BLaER1 treated with 17β-estradiol and CSF1 and Interleukin-3, amounts not matched to agents 10 nM and 100 nM (cell line): Measurements from ENCODE around the gene PTCD1.
A peak's percentile ranks its signal among the peaks of the same experiment; 100 is the strongest.

Source experiments
- H3K27ac ChIP-seq, 11 experiments: shearing (Covaris generic); formaldehyde crosslinking; 2 replicates each; pipeline ENCODE4 v1.8.1; 2022
- H3K27me3 ChIP-seq, 11 experiments: shearing (Covaris generic); formaldehyde crosslinking; 2 replicates each; pipeline ENCODE4 v1.8.1; 2022
- H3K36me3 ChIP-seq, 11 experiments: shearing (Covaris generic); formaldehyde crosslinking; 2 replicates each; pipeline ENCODE4 v1.8.1; 2022
- H3K4me1 ChIP-seq, 10 experiments: shearing (Covaris generic); formaldehyde crosslinking; 2 replicates each; pipeline ENCODE4 v1.8.1; 2022
- H3K4me2 ChIP-seq, 11 experiments: shearing (Covaris generic); formaldehyde crosslinking; 2 replicates each; pipeline ENCODE4 v1.8.1; 2022
- H3K4me3 ChIP-seq, 10 experiments: shearing (Covaris generic); formaldehyde crosslinking; 2 replicates each; pipeline ENCODE4 v1.8.1; 2022
- H3K9ac ChIP-seq, 11 experiments: shearing (Covaris generic); formaldehyde crosslinking; 2 replicates each; pipeline ENCODE4 v1.8.1; 2022
- H3K9me3 ChIP-seq, 11 experiments: shearing (Covaris generic); formaldehyde crosslinking; replicated peaks in 1 of 11; 2 replicates each; pipeline ENCODE4 v1.8.1; 2022
- H4K20me1 ChIP-seq, 11 experiments: shearing (Covaris generic); formaldehyde crosslinking; 2 replicates each; pipeline ENCODE4 v1.8.1; 2022
- Cebpa-rat ChIP-seq, 11 experiments: shearing (Covaris generic); IDR thresholded peaks; 2 replicates each; pipeline ENCODE4 v1.8.1; 2022

PTCD1 gene

GRCh38 chr7:99379043-99379577 lies 59.5 kb downstream of the PTCD1 start:
- H3K27me3 ChIP-seq, result no peaks in the 10 kb centered on the region
- H3K36me3 ChIP-seq, result peaks cover 31 to 62% (median 55%) of the 10 kb centered on the region in 11 experiments; a peak in 21 of 22 replicates
- H3K4me2 ChIP-seq, result peak overlapping the region; percentile 81 to 100 (median 97)
- peak overlapping the region; percentile 81 to 96 (median 94) for H3K27ac ChIP-seq
- H3K4me3 ChIP-seq, result peak overlapping the region in 9 of 10 experiments; percentile 49 to 79 (median 60); a peak in 16 of 20 replicates
- peaks cover 51 to 87% (median 67%) of the 10 kb centered on the region in 11 experiments for H4K20me1 ChIP-seq
- H3K9me3 ChIP-seq, result no peaks in the 10 kb centered on the region
- peak overlapping the region; percentile 77 to 91 (median 85) for H3K9ac ChIP-seq
- TF ChIP-seq Cebpa-rat (IDR thresholded peaks at IDR 0.05), result peak in 5 of 11 experiments; percentile 26 to 59 (median 36); a peak in 3 of 22 replicates
- peaks cover 49 to 83% (median 77%) of the 10 kb centered on the region in 10 experiments for H3K4me1 ChIP-seq

GRCh38 chr7:99375070-99375807 lies 63.4 kb downstream of the PTCD1 start:
- no peaks in the 10 kb centered on the region for H3K9me3 ChIP-seq
- H3K4me1 ChIP-seq, result peaks cover 37 to 63% (median 53%) of the 10 kb centered on the region in 10 experiments
- no peaks in the 10 kb centered on the region for H3K27me3 ChIP-seq
- peak overlapping the region; percentile 78 to 95 (median 90) for H3K27ac ChIP-seq
- H3K9ac ChIP-seq, result peak overlapping the region; percentile 86 to 91 (median 88)
- peak overlapping the region; percentile 68 to 88 (median 82) for H3K4me3 ChIP-seq
- H3K4me2 ChIP-seq, result peak overlapping the region; percentile 71 to 100 (median 93)
- no peak for TF ChIP-seq Cebpa-rat (IDR thresholded peaks at IDR 0.05)
- peaks cover 21 to 27% (median 25%) of the 10 kb centered on the region in 11 experiments; a peak in 21 of 22 replicates for H3K36me3 ChIP-seq
- peaks cover 26 to 50% (median 29%) of the 10 kb centered on the region in 11 experiments; a peak in 21 of 22 replicates for H4K20me1 ChIP-seq

GRCh38 chr7:99374111-99375064 lies 64.2 kb downstream of the PTCD1 start, which contains the start of gene ARPC1B:
ARPC1B (plus strand) TSS chr7:99374730; CDS start chr7:99385715, 10,985 bp downstream.
- H3K9ac ChIP-seq, result peak within 1 kb of the TSS; percentile 86 to 91 (median 88)
- H4K20me1 ChIP-seq, result peaks cover 23 to 44% (median 29%) of the 10 kb centered on the region in 11 experiments; a peak in 21 of 22 replicates
- no peaks in the 10 kb centered on the region for H3K9me3 ChIP-seq
- H3K27ac ChIP-seq, result peak within 1 kb of the TSS; percentile 78 to 95 (median 90)
- peaks cover 21 to 33% (median 27%) of the 10 kb centered on the region in 11 experiments; a peak in 21 of 22 replicates for H3K36me3 ChIP-seq
- peaks cover 28 to 64% (median 46%) of the 10 kb centered on the region in 10 experiments for H3K4me1 ChIP-seq
- TF ChIP-seq Cebpa-rat (IDR thresholded peaks at IDR 0.05), result no peak
- H3K27me3 ChIP-seq, result no peaks in the 10 kb centered on the region
- H3K4me3 ChIP-seq, result peak within 1 kb of the TSS; percentile 68 to 88 (median 82)
- peak within 1 kb of the TSS; percentile 80 to 100 (median 93) for H3K4me2 ChIP-seq

GRCh38 chr7:99373091-99374066 lies 65.2 kb downstream of the PTCD1 start:
- Histone ChIP-seq H3K4me1 (peaks cover 18 to 62% (median 36%) of the 10 kb centered on the region in 10 experiments), H3K36me3 (peaks cover 19 to 40% (median 33%) of the 10 kb centered on the region in 11 experiments), H3K27me3 (no peaks in the 10 kb centered on the region), H3K9ac (peak overlapping the region; percentile 86 to 91 (median 88); a peak in 21 of 22 replicates), H3K4me3 (peak overlapping the region; percentile 68 to 88 (median 82)), H3K9me3 (no peaks in the 10 kb centered on the region), H3K27ac (peak overlapping the region in 9 of 11 experiments; percentile 85 to 95 (median 90); a peak in 14 of 22 replicates), H4K20me1 (peaks cover 17 to 53% (median 29%) of the 10 kb centered on the region in 11 experiments; a peak in 21 of 22 replicates), H3K4me2 (peak overlapping the region; percentile 80 to 99 (median 89))
- TF ChIP-seq Cebpa-rat (IDR thresholded peaks at IDR 0.05), result no peak

GRCh38 chr7:99372275-99373090 lies 66.1 kb downstream of the PTCD1 start:
- peaks cover 17 to 46% (median 23%) of the 10 kb centered on the region in 11 experiments; a peak in 21 of 22 replicates for H4K20me1 ChIP-seq
- peak in 3 of 11 experiments; percentile 8 to 64 (median 38); a peak in 3 of 22 replicates for TF ChIP-seq Cebpa-rat (IDR thresholded peaks at IDR 0.05)
- H3K4me2 ChIP-seq, result peak overlapping the region in 1 of 11 experiments; percentile 81; a peak in 1 of 22 replicates
- H3K9me3 ChIP-seq, result no peaks in the 10 kb centered on the region
- no peak overlapping the region for H3K27ac ChIP-seq
- H3K9ac ChIP-seq, result no peak overlapping the region
- peaks cover 16 to 53% (median 27%) of the 10 kb centered on the region in 10 experiments for H3K4me1 ChIP-seq
- peaks cover 10 to 38% (median 29%) of the 10 kb centered on the region in 11 experiments for H3K36me3 ChIP-seq
- no peaks in the 10 kb centered on the region for H3K27me3 ChIP-seq
- no peak overlapping the region for H3K4me3 ChIP-seq

- H3K9me3 ChIP-seq, result no peaks in the 10 kb centered on the region
- H4K20me1 ChIP-seq, result peaks cover 10 to 46% (median 13%) of the 10 kb centered on the region in 11 experiments; a peak in 21 of 22 replicates
- no peak overlapping the region for H3K4me2 ChIP-seq
- no peaks in the 10 kb centered on the region for H3K27me3 ChIP-seq
- no peak overlapping the region for H3K4me3 ChIP-seq
- no peak overlapping the region for H3K9ac ChIP-seq
- peaks cover 16 to 43% (median 17%) of the 10 kb centered on the region in 10 experiments for H3K4me1 ChIP-seq
- H3K36me3 ChIP-seq, result peaks cover 10 to 38% (median 29%) of the 10 kb centered on the region in 11 experiments
- TF ChIP-seq Cebpa-rat (IDR thresholded peaks at IDR 0.05), result no peak
- H3K27ac ChIP-seq, result no peak overlapping the region
Observed at GRCh38 chr7:99371376-99371920, 67.2 kb downstream of the PTCD1 start.
